Epithelial cell of esophagus (primary cell): Measurements from ENCODE around the gene GALP.
"Not testable (repeated sequence)": the region's sequence is repeated elsewhere in the genome, so short reads cannot be mapped to it uniquely, and the experiment has no call there.

Experiments
- DNase-seq: peaks from one replicate; pipeline ENCODE4 v3.0.0; 2010; ENCODE audit warnings: low read depth
- H3K4me3 ChIP-seq: 2 replicates; pipeline ENCODE4 v1.5.1; 2011; ENCODE audit warnings: mild to moderate bottlenecking, low read length, control low read depth
- TF ChIP-seq, protein P1 (sequence below): IDR thresholded peaks from 2 replicates; pipeline ENCODE4 v1.5.1; 2011; ENCODE audit warnings: low read depth, mild to moderate bottlenecking, low read length, control low read depth, inconsistent platforms; ENCODE audit not compliant: insufficient read depth; ENCODE audit errors: missing control alignments

The GALP gene

DNA sequence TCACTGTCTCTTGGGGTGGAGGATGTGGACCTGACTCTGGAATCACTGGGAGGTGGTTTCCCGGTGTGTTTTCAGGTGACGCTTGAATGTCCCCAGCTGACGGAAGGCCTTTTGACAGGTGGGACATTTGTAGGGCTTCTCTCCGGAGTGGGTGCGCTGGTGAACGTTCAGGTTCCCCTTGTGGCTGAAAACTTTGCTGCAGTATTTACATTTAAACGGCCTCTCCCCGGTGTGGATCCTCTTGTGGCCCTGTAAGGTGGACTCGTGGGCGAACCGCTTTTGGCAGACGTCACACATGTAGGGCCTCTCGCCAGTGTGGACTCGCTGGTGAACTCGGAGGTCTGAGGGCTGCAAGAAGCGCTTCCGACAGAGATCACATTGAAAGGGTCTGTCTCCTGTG is 14.0 kb downstream of the GALP start:
- H3K4me3 ChIP-seq = no peak overlapping the region
- TF ChIP-seq, protein P1, sequence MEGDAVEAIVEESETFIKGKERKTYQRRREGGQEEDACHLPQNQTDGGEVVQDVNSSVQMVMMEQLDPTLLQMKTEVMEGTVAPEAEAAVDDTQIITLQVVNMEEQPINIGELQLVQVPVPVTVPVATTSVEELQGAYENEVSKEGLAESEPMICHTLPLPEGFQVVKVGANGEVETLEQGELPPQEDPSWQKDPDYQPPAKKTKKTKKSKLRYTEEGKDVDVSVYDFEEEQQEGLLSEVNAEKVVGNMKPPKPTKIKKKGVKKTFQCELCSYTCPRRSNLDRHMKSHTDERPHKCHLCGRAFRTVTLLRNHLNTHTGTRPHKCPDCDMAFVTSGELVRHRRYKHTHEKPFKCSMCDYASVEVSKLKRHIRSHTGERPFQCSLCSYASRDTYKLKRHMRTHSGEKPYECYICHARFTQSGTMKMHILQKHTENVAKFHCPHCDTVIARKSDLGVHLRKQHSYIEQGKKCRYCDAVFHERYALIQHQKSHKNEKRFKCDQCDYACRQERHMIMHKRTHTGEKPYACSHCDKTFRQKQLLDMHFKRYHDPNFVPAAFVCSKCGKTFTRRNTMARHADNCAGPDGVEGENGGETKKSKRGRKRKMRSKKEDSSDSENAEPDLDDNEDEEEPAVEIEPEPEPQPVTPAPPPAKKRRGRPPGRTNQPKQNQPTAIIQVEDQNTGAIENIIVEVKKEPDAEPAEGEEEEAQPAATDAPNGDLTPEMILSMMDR = no peak
- no peak for DNase-seq

DNA sequence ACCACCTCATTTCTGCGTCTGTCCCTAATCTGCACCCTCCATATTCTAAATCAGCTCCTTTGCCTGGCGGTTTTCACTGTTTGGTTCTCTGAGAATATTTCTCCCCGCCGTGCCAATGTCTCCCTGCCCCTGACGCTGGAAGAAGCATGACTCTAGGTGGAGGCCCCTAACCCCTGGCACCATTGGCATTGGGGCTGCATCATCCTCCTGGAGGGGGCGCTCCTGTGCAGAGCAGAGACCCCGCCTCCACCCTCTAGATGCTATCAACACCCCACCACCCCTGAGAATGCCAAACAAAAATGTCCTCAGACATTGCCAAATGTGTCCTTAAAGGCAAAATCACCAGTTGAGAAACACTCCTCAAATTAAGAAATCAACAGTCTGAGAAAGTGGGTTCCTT is 15.3 kb downstream of the GALP start:
- H3K4me3 ChIP-seq = no peak overlapping the region
- TF ChIP-seq, protein P1 = no peak
- DNase-seq = no peak

DNA sequence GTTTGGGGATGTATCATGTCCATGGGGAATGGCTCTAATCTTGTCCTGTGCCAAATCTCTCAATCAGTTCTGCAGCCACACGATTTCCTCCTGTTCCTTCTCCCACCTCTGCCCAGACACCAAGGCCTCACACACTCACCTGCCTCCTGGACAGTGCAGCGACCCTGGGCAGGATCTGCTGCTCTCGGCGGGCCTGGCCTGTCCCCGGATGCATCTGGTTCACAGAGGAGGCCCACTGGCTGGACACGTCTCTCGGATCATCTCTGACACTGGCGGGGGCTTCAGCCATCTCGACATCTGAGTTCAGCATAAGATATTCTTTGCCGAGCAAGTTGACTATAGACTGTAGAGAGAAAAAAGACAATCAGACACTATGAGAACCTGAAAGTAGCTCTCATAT is 15.9 kb downstream of the GALP start:
- H3K4me3 ChIP-seq = no peak overlapping the region
- TF ChIP-seq, protein P1 = no peak
- no peak for DNase-seq

DNA sequence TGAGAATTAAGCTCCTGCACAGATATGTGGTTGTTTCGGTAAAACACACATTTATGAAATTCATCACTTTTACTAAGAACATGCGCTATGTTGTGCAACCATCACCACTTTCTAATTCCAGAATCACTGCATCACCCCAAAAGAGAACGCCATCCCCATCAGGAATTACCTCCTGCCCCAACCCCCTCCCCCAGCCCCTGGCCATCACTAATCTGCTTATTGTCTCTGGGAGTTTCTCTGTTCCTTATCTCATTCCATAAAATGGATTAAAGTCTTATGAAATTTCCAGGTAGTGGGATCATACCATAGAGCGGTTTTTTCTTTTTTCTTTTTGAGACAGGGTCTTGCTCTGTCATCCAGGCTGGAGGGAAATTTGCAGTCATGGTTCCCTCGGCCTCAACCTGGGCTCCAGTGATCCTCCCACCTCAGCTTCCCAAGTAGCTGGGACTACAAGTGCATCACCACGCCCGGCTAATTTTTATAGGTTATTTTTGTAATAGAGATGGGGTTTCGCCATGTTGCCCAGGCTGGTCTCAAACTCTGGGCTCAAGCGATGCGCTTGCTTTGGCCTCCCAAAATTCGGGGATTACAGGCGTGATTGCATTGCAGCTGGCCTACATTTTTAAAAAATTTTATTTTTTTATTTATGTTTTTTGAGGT is 18.3 kb downstream of the GALP start:
- TF ChIP-seq, protein P1 = no peak
- DNase-seq = no peak
- no peak overlapping the region for H3K4me3 ChIP-seq

DNA sequence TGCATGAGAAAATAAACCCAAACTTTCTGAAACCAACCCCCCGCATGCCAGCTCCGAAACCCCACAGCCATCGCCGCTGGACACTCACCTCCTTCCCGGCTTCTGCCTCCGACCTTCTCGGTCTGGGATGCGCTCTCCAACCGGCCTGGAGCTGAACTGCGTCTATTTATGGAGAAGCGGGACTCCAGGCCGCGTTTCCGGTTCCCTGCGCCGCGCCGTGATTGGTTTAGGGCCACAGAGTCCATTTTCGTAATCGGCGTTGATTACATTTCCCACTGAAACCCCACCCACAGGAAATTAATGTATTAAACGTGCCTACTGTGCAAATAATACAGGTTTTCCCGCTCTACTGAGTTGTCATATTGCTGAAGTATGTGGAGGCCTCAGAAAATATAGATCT is 21.8 kb downstream of the GALP start, which contains the start of gene ZSCAN5B:
Gene ZSCAN5B, minus strand, starts transcription at position 138 of the 400 bp plus-strand sequence. CDS start 4,731 bp downstream, outside the sequence.
- not testable (repeated sequence) for DNase-seq, H3K4me3 ChIP-seq

DNA sequence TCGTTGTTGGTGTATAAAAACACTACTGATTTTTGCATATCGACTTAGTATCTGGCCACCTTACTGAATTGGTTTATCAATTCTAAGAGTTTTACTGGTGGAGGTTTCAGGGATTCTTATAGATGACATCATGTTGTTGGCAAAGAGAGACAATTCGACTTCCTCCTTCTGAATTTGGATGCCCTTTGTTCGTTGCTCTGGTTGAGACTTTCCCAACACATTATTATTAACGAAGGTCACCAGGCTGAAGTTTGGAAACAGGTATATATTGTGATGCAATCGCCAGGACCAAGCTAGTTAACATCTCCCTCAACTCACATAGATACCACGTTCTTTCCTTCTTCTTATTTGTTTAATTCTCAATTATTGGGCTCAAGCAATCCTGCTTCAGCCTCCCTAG is 23.9 kb downstream of the GALP start:
- TF ChIP-seq, protein P1 = no peak
- DNase-seq = no peak
- no peak overlapping the region for H3K4me3 ChIP-seq

DNA sequence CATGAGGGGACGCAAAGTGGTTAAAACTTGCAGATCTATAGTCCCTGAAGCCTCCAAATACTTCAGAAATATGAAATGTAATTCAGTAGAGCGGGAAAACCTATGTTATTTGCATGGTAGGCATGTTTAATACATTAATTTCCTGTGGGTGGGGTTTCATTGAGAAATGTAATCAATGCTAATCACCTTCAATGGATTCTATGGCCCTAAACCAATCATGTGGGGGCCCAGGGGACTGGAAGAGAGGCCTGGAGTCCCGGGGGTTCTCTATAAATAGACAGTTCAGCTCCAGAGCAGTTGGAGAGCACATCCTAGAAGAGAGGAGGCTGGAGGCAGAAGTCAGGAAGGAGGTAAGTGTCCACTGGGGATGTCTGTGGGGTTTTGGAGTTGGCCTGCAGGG is 26.2 kb downstream of the GALP start, which contains the start of gene ZSCAN5C:
Gene ZSCAN5C, plus strand, starts transcription at position 301 of the 400 bp plus-strand sequence. CDS start 3,641 bp downstream, outside the sequence.
- H3K4me3 ChIP-seq = no peak within 1 kb of the TSS
- no peak for DNase-seq
- TF ChIP-seq, protein P1 = no peak

DNA sequence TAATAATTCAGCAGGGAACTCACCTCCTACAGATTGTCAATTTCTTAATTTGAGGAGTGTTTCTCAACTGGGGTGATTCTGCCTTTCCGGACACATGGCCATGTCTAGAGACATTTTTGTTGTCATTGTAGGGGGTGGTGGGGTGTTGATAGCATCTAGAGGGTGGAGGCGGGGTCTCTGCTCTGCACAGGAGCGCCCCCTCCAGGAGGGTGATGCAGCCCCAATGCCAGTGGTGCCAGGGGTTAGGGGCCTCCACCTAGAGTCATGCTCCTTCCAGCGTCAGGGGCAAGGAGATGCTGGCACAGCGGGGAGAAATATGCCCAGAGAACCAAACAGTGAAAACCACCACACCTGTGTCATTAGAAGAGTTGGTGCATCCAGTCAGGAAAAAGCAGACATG is 31.8 kb downstream of the GALP start:
- not testable (repeated sequence) for DNase-seq, H3K4me3 ChIP-seq
